A549 (cell line): ENCODE measurements around the gene ZNF367.

Experiments used
- BHLHE40 ChIP-seq: IDR thresholded peaks from 2 replicates; pipeline ENCODE4 v1.6.1; 2012; ENCODE audit warnings: low read depth, low read length, inconsistent platforms
- TF ChIP-seq, protein P1 (sequence below): IDR thresholded peaks from 2 replicates; pipeline ENCODE4 v1.6.1; 2012
- TF ChIP-seq, protein P2 (sequence below): fragments of >200 bp; sonication (Bioruptor Twin); formaldehyde crosslinking; IDR thresholded peaks from 3 replicates; pipeline ENCODE4 v1.5.1; 2016

DNA sequence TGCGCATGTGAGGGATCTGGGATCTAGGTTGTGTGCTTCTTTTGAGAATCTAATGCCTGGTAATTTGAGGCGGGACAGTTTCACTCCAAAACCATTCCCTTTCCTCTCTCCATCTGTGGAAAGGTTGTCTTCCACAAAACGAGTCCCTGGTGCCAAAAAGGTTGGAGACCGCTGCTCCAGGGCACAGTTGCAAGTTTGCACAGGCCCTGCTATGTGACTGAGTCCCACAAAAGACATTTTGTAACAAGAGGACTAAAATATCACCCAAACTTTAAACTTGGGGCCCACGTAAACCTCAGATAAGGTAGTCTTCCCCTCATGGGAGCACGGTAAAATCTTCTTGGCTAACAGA, 5.8 kb upstream of the ZNF367 start:
- TF ChIP-seq, protein P1, sequence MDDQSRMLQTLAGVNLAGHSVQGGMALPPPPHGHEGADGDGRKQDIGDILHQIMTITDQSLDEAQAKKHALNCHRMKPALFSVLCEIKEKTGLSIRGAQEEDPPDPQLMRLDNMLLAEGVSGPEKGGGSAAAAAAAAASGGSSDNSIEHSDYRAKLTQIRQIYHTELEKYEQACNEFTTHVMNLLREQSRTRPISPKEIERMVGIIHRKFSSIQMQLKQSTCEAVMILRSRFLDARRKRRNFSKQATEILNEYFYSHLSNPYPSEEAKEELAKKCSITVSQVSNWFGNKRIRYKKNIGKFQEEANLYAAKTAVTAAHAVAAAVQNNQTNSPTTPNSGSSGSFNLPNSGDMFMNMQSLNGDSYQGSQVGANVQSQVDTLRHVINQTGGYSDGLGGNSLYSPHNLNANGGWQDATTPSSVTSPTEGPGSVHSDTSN, result no peak
- TF ChIP-seq BHLHE40, result no peak
- TF ChIP-seq, protein P2, sequence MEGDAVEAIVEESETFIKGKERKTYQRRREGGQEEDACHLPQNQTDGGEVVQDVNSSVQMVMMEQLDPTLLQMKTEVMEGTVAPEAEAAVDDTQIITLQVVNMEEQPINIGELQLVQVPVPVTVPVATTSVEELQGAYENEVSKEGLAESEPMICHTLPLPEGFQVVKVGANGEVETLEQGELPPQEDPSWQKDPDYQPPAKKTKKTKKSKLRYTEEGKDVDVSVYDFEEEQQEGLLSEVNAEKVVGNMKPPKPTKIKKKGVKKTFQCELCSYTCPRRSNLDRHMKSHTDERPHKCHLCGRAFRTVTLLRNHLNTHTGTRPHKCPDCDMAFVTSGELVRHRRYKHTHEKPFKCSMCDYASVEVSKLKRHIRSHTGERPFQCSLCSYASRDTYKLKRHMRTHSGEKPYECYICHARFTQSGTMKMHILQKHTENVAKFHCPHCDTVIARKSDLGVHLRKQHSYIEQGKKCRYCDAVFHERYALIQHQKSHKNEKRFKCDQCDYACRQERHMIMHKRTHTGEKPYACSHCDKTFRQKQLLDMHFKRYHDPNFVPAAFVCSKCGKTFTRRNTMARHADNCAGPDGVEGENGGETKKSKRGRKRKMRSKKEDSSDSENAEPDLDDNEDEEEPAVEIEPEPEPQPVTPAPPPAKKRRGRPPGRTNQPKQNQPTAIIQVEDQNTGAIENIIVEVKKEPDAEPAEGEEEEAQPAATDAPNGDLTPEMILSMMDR, result no peak
